Brain microvascular endothelial cell (primary cell): ENCODE results near the gene NPAS2.

Experiments used
- DNase-seq: peaks from one replicate; pipeline ENCODE4 v3.0.0-alpha.2; 2020
- H3K27ac ChIP-seq: fragments of 250-450 bp; sonication (Bioruptor Pico); 2 replicates; pipeline ENCODE4 v1.5.1; 2020; ENCODE audit warnings: mild to moderate bottlenecking, moderate library complexity
- H3K27me3 ChIP-seq: fragments of 250-450 bp; sonication (Bioruptor Pico); replicated peaks from 2 replicates; pipeline ENCODE4 v1.5.1; 2020; ENCODE audit warnings: mild to moderate bottlenecking
- H3K36me3 ChIP-seq: fragments of 250-450 bp; sonication (Bioruptor Pico); replicated peaks from 2 replicates; pipeline ENCODE4 v1.5.1; 2020; ENCODE audit warnings: mild to moderate bottlenecking
- H3K4me3 ChIP-seq: 2 replicates; pipeline ENCODE4 v1.5.1; 2011; ENCODE audit warnings: low read depth, mild to moderate bottlenecking, control low read depth, low read length, moderate library complexity
- in situ Hi-C: cut with HindIII; loops from 2 replicates; pipeline ENCODE4 v1.10.0; 2017; ENCODE audit warnings: low sequenced_read_pairs, low pct_ligation_motif_present
- TF ChIP-seq, protein P1 (sequence below): IDR thresholded peaks from 2 replicates; pipeline ENCODE4 v1.5.1; 2011; ENCODE audit warnings: low read depth, mild to moderate bottlenecking, moderate library complexity, low read length, control low read depth, inconsistent platforms; ENCODE audit errors: missing control alignments

The NPAS2 gene

DNA sequence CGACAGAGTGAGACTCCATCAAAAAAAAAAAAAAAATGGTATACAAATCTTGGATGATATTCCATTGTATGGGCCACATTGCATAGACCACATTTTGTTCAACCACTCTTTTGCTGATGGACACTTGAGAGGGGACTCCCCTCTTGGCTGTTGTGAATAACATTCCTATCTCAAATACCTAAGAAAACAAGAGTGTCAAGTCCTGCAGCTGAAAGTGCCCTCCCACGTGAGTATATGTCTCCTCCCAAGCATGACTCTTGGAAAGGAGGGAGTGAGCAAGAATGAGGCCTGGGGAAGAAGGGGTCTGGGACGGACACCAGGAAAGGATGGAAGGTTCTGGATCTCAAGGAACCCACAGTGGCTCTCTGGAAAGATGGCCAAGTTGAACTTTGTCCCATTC, 36.0 kb upstream of the NPAS2 start:
- H3K27ac ChIP-seq = no peak overlapping the region
- no peak for DNase-seq
- H3K4me3 ChIP-seq = no peak overlapping the region
- no peaks in the 10 kb centered on the region for H3K36me3 ChIP-seq
- TF ChIP-seq, protein P1, sequence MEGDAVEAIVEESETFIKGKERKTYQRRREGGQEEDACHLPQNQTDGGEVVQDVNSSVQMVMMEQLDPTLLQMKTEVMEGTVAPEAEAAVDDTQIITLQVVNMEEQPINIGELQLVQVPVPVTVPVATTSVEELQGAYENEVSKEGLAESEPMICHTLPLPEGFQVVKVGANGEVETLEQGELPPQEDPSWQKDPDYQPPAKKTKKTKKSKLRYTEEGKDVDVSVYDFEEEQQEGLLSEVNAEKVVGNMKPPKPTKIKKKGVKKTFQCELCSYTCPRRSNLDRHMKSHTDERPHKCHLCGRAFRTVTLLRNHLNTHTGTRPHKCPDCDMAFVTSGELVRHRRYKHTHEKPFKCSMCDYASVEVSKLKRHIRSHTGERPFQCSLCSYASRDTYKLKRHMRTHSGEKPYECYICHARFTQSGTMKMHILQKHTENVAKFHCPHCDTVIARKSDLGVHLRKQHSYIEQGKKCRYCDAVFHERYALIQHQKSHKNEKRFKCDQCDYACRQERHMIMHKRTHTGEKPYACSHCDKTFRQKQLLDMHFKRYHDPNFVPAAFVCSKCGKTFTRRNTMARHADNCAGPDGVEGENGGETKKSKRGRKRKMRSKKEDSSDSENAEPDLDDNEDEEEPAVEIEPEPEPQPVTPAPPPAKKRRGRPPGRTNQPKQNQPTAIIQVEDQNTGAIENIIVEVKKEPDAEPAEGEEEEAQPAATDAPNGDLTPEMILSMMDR = no peak
- H3K27me3 ChIP-seq = no peaks in the 10 kb centered on the region
- in situ Hi-C loops = no loop called here

DNA sequence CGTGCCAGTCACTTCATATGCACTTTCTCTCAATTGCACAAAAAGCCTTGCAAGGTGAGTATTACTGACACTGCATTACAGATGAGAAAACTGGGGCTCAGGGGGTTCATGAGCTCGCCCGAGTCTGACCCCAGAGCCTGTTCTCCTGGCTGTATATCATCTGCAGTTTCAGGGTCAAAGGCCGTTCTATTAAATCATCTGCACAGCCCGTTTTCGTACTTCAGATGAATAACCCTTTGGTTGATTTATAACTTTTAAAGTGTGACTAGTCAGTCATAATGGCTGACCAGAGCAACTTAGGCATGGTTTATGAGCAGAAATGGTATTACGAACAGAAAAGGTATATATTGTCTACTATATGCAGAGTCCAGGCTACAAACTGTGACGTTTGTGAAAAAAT, 35.3 kb upstream of the NPAS2 start:
- Histone ChIP-seq H3K27me3 (no peaks in the 10 kb centered on the region), H3K27ac (no peak overlapping the region), H3K4me3 (no peak overlapping the region), H3K36me3 (no peaks in the 10 kb centered on the region)
- DNase-seq = no peak
- in situ Hi-C loops = no loop called here
- TF ChIP-seq, protein P1 = no peak

DNA sequence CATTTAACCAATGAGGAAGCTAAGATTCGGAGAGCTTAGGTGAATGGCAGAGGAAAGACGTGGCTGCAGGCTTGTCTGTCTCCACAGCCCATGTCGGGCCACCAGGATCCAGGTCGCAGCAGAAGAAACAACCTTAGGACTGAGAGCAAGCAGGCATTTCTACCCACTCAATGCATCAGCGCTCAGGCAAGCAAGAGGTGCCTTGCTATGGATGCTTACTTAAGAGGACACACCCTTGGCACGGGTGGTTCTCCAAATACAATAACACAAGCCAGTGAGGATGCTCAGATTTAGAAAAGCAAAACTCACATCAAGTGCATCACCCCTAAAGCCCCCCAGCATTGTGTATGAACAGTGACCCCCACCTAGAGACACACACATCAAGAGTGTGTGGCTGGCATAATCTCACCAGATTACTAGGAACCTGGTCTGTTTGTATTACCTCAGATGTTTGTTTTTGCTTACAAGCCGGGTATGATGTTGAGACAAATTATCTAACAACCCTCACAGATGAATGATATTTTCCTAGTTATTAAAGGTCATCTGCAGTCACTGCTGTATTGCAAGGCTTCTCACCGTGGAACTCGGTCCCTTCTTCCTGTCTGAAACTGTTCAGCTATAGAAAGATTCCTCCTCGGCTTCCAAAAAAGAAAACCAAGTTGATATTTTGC, 34.2 kb upstream of the NPAS2 start:
- Histone ChIP-seq H3K4me3 (no peak overlapping the region), H3K36me3 (no peaks in the 10 kb centered on the region), H3K27me3 (no peaks in the 10 kb centered on the region), H3K27ac (no peak overlapping the region)
- in situ Hi-C loops = no loop called here
- DNase-seq = no peak
- TF ChIP-seq, protein P1 = no peak

DNA sequence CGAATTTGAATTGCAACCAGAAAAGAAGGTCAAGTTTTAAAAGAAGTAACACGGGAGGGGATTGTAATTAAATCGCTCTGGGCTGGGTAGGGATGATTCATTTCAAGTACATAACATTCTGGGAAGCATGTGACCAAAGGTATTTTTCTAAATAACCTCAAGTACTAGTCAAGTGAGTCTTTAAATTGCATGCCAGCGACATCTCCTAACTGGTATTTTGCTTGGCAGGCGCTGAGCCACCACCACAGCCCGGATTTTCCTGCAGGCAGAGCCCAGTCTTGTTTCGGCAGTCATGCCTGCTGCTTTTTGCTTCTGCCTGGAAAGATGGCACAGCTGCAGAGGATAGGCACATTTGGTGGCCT, 33.7 kb upstream of the NPAS2 start:
- TF ChIP-seq, protein P1 = no peak
- Histone ChIP-seq H3K27me3 (no peaks in the 10 kb centered on the region), H3K36me3 (no peaks in the 10 kb centered on the region), H3K4me3 (no peak overlapping the region), H3K27ac (no peak overlapping the region)
- DNase-seq = peak; percentile 65
- in situ Hi-C loops = no loop called here

DNA sequence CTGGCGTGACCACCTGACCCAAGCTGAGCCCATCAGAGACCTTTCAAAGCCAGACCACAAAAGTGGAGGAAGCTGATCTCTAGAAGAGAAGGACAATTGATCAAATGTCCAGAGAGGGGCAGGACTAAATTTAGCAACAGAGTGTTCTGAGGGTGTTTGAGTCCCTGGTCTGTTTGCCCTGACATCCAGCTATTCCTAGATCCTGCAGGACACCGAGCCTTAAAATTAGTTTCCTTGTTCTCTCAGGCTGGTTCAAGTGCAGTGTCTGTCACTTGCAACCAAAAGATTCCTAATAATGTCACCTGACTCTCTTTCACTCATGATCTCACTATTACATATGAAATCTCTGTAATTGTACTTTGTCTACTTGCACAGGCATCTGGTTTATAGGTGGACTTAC, 33.0 kb upstream of the NPAS2 start:
- in situ Hi-C loops = no loop called here
- no peaks in the 10 kb centered on the region for H3K36me3 ChIP-seq
- TF ChIP-seq, protein P1 = no peak
- no peak overlapping the region for H3K4me3 ChIP-seq
- H3K27ac ChIP-seq = no peak overlapping the region
- no peaks in the 10 kb centered on the region for H3K27me3 ChIP-seq
- no peak for DNase-seq

DNA sequence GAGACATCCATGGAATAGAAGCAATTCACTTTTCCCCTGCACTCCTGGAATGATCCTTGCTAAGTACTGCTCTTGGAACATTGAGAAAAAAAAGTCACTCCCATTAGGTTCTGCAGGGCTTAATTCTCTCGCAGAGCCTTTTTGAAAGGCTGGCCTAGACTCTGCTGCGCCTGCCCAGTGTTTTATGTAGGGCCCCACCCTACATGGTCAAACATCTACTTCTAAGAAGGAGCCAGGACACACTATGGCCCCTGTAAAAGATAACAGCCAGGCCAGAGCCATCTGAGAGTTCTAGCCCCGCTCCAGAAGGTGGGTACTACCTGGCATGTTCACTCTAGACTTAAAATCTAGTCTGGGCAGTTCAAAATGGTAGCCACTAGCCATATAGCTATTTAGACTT, 30.6 kb upstream of the NPAS2 start:
- H3K36me3 ChIP-seq = no peaks in the 10 kb centered on the region
- in situ Hi-C loops = no loop called here
- TF ChIP-seq, protein P1 = no peak
- no peak for DNase-seq
- H3K27ac ChIP-seq = no peak overlapping the region
- H3K4me3 ChIP-seq = no peak overlapping the region
- no peaks in the 10 kb centered on the region for H3K27me3 ChIP-seq
